ENCODE results near the gene NFKB2.
A peak's percentile ranks its signal among the peaks of the same experiment; 100 is the strongest.

GRCh38 chr10:102347236-102347828 lies 48.2 kb upstream of the NFKB2 start:
- TF ChIP-seq CTCF (IDR thresholded peaks at IDR 0.05; ENCODE audit: low read depth, low read length) (peak; percentile 25), MAX (IDR thresholded peaks at IDR 0.05; ENCODE audit: low read depth, low read length) (no peak), POLR2A (IDR thresholded peaks at IDR 0.05; ENCODE audit: extremely low read depth, insufficient read length) (no peak)

Measured in NB4 (cell line).